DND-41 (cell line): Measurements from ENCODE around the gene JUNB.

Experiments
- EZH2 ChIP-seq: IDR thresholded peaks from 3 replicates; pipeline ENCODE4 v1.6.1; 2012; ENCODE audit warnings: borderline replicate concordance, low read depth, mild to moderate bottlenecking, moderate library complexity, low read length, inconsistent platforms; ENCODE audit not compliant: severe bottlenecking
- TF ChIP-seq, protein P1 (sequence below): IDR thresholded peaks from 2 replicates; pipeline ENCODE4 v1.5.1; 2012; ENCODE audit warnings: borderline replicate concordance, low read length, moderate library complexity, mild to moderate bottlenecking; ENCODE audit not compliant: poor library complexity, severe bottlenecking; ENCODE audit errors: extremely low read depth

DNA sequence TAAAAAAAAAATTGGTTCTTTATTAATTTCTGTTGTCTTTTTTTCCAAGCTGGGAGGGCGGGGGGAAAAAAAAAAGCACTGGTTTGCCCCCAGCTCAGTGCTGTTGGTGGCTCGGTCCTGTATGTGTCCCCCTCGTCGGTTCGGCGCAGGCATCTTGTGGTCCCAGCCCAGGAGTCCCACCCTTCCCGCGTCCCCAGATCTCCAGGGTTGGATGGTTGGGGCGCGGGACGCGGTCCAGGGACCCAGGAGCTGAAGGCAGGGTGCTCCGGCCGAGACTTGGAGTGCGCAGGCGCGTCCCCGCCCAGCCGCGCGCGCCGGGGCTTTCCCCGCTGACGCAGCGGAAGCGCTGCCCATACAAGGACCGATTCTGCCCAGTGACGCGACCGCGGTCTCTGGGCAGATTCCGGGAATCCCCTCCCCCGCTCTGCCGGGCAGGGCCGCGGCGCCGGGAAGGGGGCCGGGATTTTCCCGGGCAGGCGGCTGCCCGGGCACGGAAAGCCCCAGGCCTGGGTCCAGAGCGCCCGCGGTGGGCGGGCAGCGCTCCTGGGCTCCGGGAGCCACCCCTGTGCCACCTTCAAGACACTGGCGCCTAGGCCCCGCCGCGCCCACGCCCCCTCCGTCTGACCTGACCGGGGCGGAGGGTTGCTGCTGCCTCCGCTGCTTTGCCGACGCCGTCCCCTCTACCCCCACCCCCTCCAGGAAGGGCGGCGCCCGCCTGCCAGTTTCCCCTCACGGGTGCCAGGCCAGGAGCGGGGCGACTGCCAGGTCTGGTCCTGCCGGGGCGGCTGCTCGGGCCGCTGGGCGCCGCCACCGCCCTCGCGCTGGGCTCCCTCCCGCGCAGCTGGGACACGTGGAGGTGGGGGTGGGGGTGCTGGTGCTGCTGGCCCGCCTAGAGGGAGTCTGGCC is 2.3 kb downstream of the JUNB start:
- no peak for TF ChIP-seq EZH2
- TF ChIP-seq, protein P1, sequence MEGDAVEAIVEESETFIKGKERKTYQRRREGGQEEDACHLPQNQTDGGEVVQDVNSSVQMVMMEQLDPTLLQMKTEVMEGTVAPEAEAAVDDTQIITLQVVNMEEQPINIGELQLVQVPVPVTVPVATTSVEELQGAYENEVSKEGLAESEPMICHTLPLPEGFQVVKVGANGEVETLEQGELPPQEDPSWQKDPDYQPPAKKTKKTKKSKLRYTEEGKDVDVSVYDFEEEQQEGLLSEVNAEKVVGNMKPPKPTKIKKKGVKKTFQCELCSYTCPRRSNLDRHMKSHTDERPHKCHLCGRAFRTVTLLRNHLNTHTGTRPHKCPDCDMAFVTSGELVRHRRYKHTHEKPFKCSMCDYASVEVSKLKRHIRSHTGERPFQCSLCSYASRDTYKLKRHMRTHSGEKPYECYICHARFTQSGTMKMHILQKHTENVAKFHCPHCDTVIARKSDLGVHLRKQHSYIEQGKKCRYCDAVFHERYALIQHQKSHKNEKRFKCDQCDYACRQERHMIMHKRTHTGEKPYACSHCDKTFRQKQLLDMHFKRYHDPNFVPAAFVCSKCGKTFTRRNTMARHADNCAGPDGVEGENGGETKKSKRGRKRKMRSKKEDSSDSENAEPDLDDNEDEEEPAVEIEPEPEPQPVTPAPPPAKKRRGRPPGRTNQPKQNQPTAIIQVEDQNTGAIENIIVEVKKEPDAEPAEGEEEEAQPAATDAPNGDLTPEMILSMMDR = no peak
